HCT116 (cell line): ENCODE data around the gene SPTLC1.

Experiments
- CTCF ChIP-seq, 3 experiments: fragments of 200-600 bp in 1 of 3; sonication (generic) in 1 of 3; IDR thresholded peaks in 2 of 3; conservative IDR thresholded peaks in 1 of 3; 2 replicates each; pipeline ENCODE4 v1.5.1; 2012 to 2017; ENCODE audit warnings: low read depth in 2 of 3, low read length in 2 of 3, antibody characterized with exemption in 1 of 3, borderline replicate concordance in 1 of 3, control low read depth in 1 of 3, mild to moderate bottlenecking in 1 of 3, mixed read lengths in 1 of 3, mixed run types in 1 of 3, moderate library complexity in 1 of 3; ENCODE audit not compliant: insufficient read depth in 1 of 3
- EZH2 ChIP-seq: fragments of 200-600 bp; sonication (generic); IDR thresholded peaks from 2 replicates; pipeline ENCODE4 v1.6.1; 2017; ENCODE audit warnings: antibody characterized with exemption, mixed run types
- JUND ChIP-seq: IDR thresholded peaks from 2 replicates; pipeline ENCODE4 v1.6.1; 2012
- POLR2A ChIP-seq: IDR thresholded peaks from 2 replicates; pipeline ENCODE4 v1.7.0; 2011; ENCODE audit warnings: borderline replicate concordance; ENCODE audit not compliant: insufficient read depth, insufficient read length; ENCODE audit errors: extremely low read depth
- POLR2AphosphoS5 ChIP-seq: IDR thresholded peaks from 2 replicates; pipeline ENCODE4 v1.6.1; 2011; ENCODE audit warnings: mild to moderate bottlenecking, low read depth, low read length, moderate library complexity
- SIN3A ChIP-seq: IDR thresholded peaks from 2 replicates; pipeline ENCODE4 v1.6.1; 2012; ENCODE audit warnings: low read depth
- SP1 ChIP-seq: IDR thresholded peaks from 2 replicates; pipeline ENCODE4 v1.6.1; 2012; ENCODE audit warnings: low read depth
- SRF ChIP-seq: IDR thresholded peaks from 2 replicates; pipeline ENCODE4 v1.6.1; 2012; ENCODE audit warnings: low read depth
- YY1 ChIP-seq: IDR thresholded peaks from 2 replicates; pipeline ENCODE4 v1.6.1; 2011; ENCODE audit warnings: low read length, low read depth, moderate library complexity, mild to moderate bottlenecking; ENCODE audit not compliant: insufficient replicate concordance; ENCODE audit errors: extremely low read depth
- ZBTB33 ChIP-seq: IDR thresholded peaks from 2 replicates; pipeline ENCODE4 v1.6.1; 2011; ENCODE audit warnings: mild to moderate bottlenecking, low read length, moderate library complexity; ENCODE audit not compliant: insufficient replicate concordance; ENCODE audit errors: extremely low read depth
- ZFX ChIP-seq: fragments of 450-650 bp; IDR thresholded peaks from 2 replicates; pipeline ENCODE4 v1.6.1; 2017
- ZNF274 ChIP-seq: fragments of 200-500 bp; sonication (Bioruptor generic); IDR thresholded peaks from 2 replicates; pipeline ENCODE4 v1.6.1; 2014; ENCODE audit warnings: mild to moderate bottlenecking, low read depth, low read length, inconsistent platforms
- TF ChIP-seq, protein P1 (sequence below): IDR thresholded peaks from 2 replicates; pipeline ENCODE4 v1.6.1; 2012
- TF ChIP-seq, protein P2 (sequence below): IDR thresholded peaks from 2 replicates; pipeline ENCODE4 v1.6.1; 2012

- TF ChIP-seq CTCF (IDR thresholded peaks at IDR 0.05 in 2 of 3, conservative IDR thresholded peaks at IDR 0.05 in 1 of 3; ENCODE audit: borderline replicate concordance in 1 of 3, insufficient read depth in 1 of 3, low read depth in 2 of 3, low read length in 2 of 3) (no peak), SP1 (no peak), POLR2A (no peak), JUND (no peak), EZH2 (no peak), ZBTB33 (no peak), YY1 (no peak), SIN3A (no peak), POLR2AphosphoS5 (no peak), ZNF274 (no peak), ZFX (no peak), SRF (no peak)
- TF ChIP-seq, protein P1, sequence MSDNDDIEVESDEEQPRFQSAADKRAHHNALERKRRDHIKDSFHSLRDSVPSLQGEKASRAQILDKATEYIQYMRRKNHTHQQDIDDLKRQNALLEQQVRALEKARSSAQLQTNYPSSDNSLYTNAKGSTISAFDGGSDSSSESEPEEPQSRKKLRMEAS: no peak
- TF ChIP-seq, protein P2, sequence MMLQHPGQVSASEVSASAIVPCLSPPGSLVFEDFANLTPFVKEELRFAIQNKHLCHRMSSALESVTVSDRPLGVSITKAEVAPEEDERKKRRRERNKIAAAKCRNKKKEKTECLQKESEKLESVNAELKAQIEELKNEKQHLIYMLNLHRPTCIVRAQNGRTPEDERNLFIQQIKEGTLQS: no peak
Measured at GRCh38 chr9:92146610-92147009, 31.4 kb upstream of the SPTLC1 start.
